Panc1 (cell line): ENCODE data around the gene PDS5B. TPM values are rescaled to one million over a fixed set of nuclear protein-coding genes. Genes with fewer than 3 reads are reported as not detected.

Source experiments
- ATAC-seq: fragments of 200-7000 bp; cut with Tn5 transposase; 2 replicates; pipeline ENCODE4 v1.9.1; 2020; ENCODE audit warnings: mild to moderate bottlenecking, moderate library complexity
- BruUV-seq: library from RNA; stranded (reverse); fragments of 400-500 nt; replicated peaks from 2 replicates; lab custom pipeline; 2021; lab: Mats Ljungman, UMichigan
- CTCF ChIA-PET: fragments of 300-600 bp; sonication (Branson Sonifier 250); formaldehyde crosslinking; loops from one replicate; lab custom pipeline; 2022; ENCODE audit warnings: antibody characterized with exemption; lab: Charles Lee
- POLR2A ChIA-PET: fragments of 300-600 bp; sonication (Branson Sonifier 250); formaldehyde crosslinking; loops from one replicate; lab custom pipeline; 2022; ENCODE audit warnings: antibody characterized with exemption; lab: Charles Lee
- DNase-seq: peaks from one replicate; pipeline ENCODE4 v3.0.0-alpha.2; 2010; ENCODE audit warnings: low read depth, low spot score
- H3K27ac ChIP-seq: 2 replicates; pipeline ENCODE4 v1.5.1; 2011; ENCODE audit warnings: mild to moderate bottlenecking, low read length, inconsistent platforms
- H3K27me3 ChIP-seq: fragments of 200-500 bp; sonication (Bioruptor generic); 2 replicates; pipeline ENCODE4 v1.6.0; 2014; ENCODE audit warnings: low read length, inconsistent platforms; ENCODE audit not compliant: control insufficient read depth, insufficient read depth
- H3K36me3 ChIP-seq: fragments of 200-500 bp; sonication (Bioruptor generic); 2 replicates; pipeline ENCODE4 v1.5.1; 2014; ENCODE audit warnings: inconsistent platforms, mild to moderate bottlenecking, low read length, moderate library complexity; ENCODE audit not compliant: control insufficient read depth, insufficient read depth
- H3K4me1 ChIP-seq: 2 replicates; pipeline ENCODE4 v1.5.1; 2011; ENCODE audit warnings: inconsistent platforms, mild to moderate bottlenecking, low read length, moderate library complexity; ENCODE audit not compliant: control insufficient read depth, insufficient read depth
- H3K4me3 ChIP-seq, 2 experiments: 2 replicates each; pipeline ENCODE4 v1.5.1; 2011 to 2012; ENCODE audit warnings: low read depth in 2 of 2, low read length in 2 of 2, mild to moderate bottlenecking in 2 of 2, inconsistent platforms in 1 of 2, moderate library complexity in 1 of 2
- H3K9me3 ChIP-seq: fragments of 200-500 bp; sonication (Bioruptor generic); 2 replicates; pipeline ENCODE4 v1.5.1; 2014; ENCODE audit warnings: low read depth, mild to moderate bottlenecking, inconsistent platforms, low read length, moderate library complexity; ENCODE audit not compliant: control insufficient read depth, insufficient read depth
- POLR2AphosphoS5 ChIP-seq: IDR thresholded peaks from 2 replicates; pipeline ENCODE4 v1.6.1; 2012; ENCODE audit warnings: mild to moderate bottlenecking, low read depth, low read length, moderate library complexity
- SIN3A ChIP-seq: IDR thresholded peaks from 2 replicates; pipeline ENCODE4 v1.6.1; 2012; ENCODE audit warnings: low read depth, mild to moderate bottlenecking, low read length, moderate library complexity, borderline replicate concordance; ENCODE audit not compliant: insufficient read depth
- TCF7L2 ChIP-seq: IDR thresholded peaks from 2 replicates; pipeline ENCODE4 v1.6.1; 2011; ENCODE audit warnings: mild to moderate bottlenecking, low read depth, low read length, inconsistent platforms
- in situ Hi-C: cut with HindIII; loops from 2 replicates; pipeline ENCODE4 v1.10.0; 2016; ENCODE audit warnings: low sequenced_read_pairs, low pct_unique_long_range_greater_than_20kb
- intact Hi-C: fragments of 100-400 bp; cut with micrococcal nuclease; formaldehyde crosslinking; loops from one replicate; pipeline ENCODE4 v1.10.0; 2022; ENCODE audit not compliant: unreplicated experiment
- total RNA-seq: library from RNA; stranded (reverse); gene quantifications from one replicate; pipeline ENCODE4 v1.2.1, GENCODE V29; 2021; ENCODE audit not compliant: unreplicated experiment
- TF ChIP-seq, protein P1 (sequence below), 2 experiments: IDR thresholded peaks; 2 replicates each; pipeline ENCODE4 v1.6.1; 2011 to 2012; ENCODE audit warnings: low read depth in 2 of 2, control low read depth in 1 of 2, low read length in 1 of 2, mild to moderate bottlenecking in 1 of 2, moderate library complexity in 1 of 2; ENCODE audit not compliant: insufficient read depth in 1 of 2
- TF ChIP-seq, protein P2 (sequence below): fragments of 450-650 bp; IDR thresholded peaks from 2 replicates; pipeline ENCODE4 v1.5.1; 2017; ENCODE audit warnings: mild to moderate bottlenecking

The PDS5B gene
- total RNA-seq, 1 experiment from 2014 or later: 33.9 TPM

DNA sequence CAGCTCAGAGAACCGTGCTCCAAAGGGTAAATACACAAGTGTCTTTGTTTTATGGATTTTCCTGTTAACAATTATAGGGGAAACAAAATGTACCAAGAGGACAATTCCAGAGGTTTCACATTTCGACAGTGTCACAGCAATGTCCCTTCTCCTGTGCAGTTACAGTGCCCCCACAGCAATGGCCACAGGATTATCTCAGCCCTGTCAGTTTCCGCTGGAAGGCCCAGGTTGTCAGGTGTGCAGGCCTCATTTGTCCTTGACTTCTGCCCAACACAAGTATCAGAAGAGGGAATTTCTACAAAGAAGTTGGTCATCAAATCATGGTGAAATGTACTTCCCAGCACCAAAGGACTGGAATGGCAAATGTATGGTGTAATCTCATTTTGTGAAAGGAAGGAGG, 36.5 kb upstream of the PDS5B start:
- POLR2A ChIA-PET: no interaction called here
- CTCF ChIA-PET: interaction anchor here (0.7 kb wide), 1 partner anchor 131 kb away, joined by 3 read pairs; no protein-coding TSS in a partner anchor
- no peaks in the 10 kb centered on the region for H3K9me3 ChIP-seq
- in situ Hi-C loops: no loop called here
- H3K4me3 ChIP-seq: no peak overlapping the region
- no peak for ATAC-seq
- H3K4me1 ChIP-seq: no peaks in the 10 kb centered on the region
- no peaks in the 10 kb centered on the region for H3K36me3 ChIP-seq
- TF ChIP-seq, protein P1, sequence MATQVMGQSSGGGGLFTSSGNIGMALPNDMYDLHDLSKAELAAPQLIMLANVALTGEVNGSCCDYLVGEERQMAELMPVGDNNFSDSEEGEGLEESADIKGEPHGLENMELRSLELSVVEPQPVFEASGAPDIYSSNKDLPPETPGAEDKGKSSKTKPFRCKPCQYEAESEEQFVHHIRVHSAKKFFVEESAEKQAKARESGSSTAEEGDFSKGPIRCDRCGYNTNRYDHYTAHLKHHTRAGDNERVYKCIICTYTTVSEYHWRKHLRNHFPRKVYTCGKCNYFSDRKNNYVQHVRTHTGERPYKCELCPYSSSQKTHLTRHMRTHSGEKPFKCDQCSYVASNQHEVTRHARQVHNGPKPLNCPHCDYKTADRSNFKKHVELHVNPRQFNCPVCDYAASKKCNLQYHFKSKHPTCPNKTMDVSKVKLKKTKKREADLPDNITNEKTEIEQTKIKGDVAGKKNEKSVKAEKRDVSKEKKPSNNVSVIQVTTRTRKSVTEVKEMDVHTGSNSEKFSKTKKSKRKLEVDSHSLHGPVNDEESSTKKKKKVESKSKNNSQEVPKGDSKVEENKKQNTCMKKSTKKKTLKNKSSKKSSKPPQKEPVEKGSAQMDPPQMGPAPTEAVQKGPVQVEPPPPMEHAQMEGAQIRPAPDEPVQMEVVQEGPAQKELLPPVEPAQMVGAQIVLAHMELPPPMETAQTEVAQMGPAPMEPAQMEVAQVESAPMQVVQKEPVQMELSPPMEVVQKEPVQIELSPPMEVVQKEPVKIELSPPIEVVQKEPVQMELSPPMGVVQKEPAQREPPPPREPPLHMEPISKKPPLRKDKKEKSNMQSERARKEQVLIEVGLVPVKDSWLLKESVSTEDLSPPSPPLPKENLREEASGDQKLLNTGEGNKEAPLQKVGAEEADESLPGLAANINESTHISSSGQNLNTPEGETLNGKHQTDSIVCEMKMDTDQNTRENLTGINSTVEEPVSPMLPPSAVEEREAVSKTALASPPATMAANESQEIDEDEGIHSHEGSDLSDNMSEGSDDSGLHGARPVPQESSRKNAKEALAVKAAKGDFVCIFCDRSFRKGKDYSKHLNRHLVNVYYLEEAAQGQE (IDR thresholded peaks at IDR 0.05; ENCODE audit: insufficient read depth in 1 of 2, low read depth in 2 of 2, low read length in 1 of 2): no peak
- TF ChIP-seq, protein P2, sequence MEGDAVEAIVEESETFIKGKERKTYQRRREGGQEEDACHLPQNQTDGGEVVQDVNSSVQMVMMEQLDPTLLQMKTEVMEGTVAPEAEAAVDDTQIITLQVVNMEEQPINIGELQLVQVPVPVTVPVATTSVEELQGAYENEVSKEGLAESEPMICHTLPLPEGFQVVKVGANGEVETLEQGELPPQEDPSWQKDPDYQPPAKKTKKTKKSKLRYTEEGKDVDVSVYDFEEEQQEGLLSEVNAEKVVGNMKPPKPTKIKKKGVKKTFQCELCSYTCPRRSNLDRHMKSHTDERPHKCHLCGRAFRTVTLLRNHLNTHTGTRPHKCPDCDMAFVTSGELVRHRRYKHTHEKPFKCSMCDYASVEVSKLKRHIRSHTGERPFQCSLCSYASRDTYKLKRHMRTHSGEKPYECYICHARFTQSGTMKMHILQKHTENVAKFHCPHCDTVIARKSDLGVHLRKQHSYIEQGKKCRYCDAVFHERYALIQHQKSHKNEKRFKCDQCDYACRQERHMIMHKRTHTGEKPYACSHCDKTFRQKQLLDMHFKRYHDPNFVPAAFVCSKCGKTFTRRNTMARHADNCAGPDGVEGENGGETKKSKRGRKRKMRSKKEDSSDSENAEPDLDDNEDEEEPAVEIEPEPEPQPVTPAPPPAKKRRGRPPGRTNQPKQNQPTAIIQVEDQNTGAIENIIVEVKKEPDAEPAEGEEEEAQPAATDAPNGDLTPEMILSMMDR: no peak
- TF ChIP-seq POLR2AphosphoS5 (no peak), SIN3A (no peak), TCF7L2 (no peak)
- intact Hi-C loops: no loop called here
- BruUV-seq: no TSS peak
- no peak overlapping the region for H3K27ac ChIP-seq
- no peak for DNase-seq
- no peaks in the 10 kb centered on the region for H3K27me3 ChIP-seq

DNA sequence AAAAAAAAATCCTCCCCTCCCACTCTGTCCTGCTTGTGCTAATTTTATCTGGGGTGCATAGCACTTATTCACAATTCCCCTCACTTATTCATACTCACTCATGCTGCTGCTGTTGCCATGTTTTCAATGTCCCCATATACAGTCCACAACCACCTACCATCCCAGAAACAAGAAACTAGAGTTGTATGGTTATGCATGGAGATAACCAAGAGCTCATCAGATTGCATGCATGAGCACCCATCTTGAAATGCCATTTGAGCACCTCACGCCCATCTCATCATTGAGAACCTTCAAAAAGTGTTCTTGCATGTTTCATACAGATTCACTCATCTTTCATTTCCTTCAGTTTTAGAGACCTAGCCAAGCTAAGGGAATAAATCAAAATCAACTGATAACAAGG, 32.5 kb upstream of the PDS5B start:
- DNase-seq: no peak
- ATAC-seq: no peak
- no TSS peak for BruUV-seq

More for the DNA sequence above, 32.5 kb upstream of the PDS5B start:
- ChIA-PET CTCF (no interaction called here), POLR2A (no interaction called here)
- in situ Hi-C loops (no loop called here), intact Hi-C loops (no loop called here)
- no peak overlapping the region for H3K27ac ChIP-seq
- no peaks in the 10 kb centered on the region for H3K9me3 ChIP-seq
- H3K4me1 ChIP-seq: no peaks in the 10 kb centered on the region
- no peak overlapping the region for H3K4me3 ChIP-seq
- H3K27me3 ChIP-seq: no peaks in the 10 kb centered on the region
- TF ChIP-seq SIN3A (no peak), POLR2AphosphoS5 (no peak)
- TF ChIP-seq, protein P2: no peak
- TF ChIP-seq, protein P1 (IDR thresholded peaks at IDR 0.05; ENCODE audit: insufficient read depth in 1 of 2, low read depth in 2 of 2, low read length in 1 of 2): no peak
- no peaks in the 10 kb centered on the region for H3K36me3 ChIP-seq
